Osteoblast (primary cell): ENCODE results near the gene ADGRD1. TPM values are rescaled to one million over a fixed set of nuclear protein-coding genes. Genes with fewer than 3 reads are reported as not detected.

ENCODE experiments used
- DNase-seq: peaks from one replicate; pipeline ENCODE4 v3.0.0; 2011; ENCODE audit warnings: low spot score, mixed read lengths; ENCODE audit not compliant: insufficient read length; ENCODE audit errors: missing footprints
- H2AFZ ChIP-seq: 2 replicates; pipeline ENCODE4 v1.6.0; 2011; ENCODE audit warnings: mild to moderate bottlenecking, low read length
- H3K27ac ChIP-seq: 2 replicates; pipeline ENCODE4 v1.5.1; 2011; ENCODE audit warnings: mild to moderate bottlenecking, low read depth, low read length, moderate library complexity
- H3K27me3 ChIP-seq: 2 replicates; pipeline ENCODE4 v1.6.0; 2012; ENCODE audit warnings: mild to moderate bottlenecking, control low read depth, inconsistent platforms, low read length, moderate library complexity; ENCODE audit not compliant: insufficient read depth
- H3K36me3 ChIP-seq: 2 replicates; pipeline ENCODE4 v1.5.1; 2011; ENCODE audit warnings: mild to moderate bottlenecking, low read length, control low read depth, moderate library complexity; ENCODE audit not compliant: insufficient read depth
- H3K4me1 ChIP-seq: 2 replicates; pipeline ENCODE4 v1.5.1; 2011; ENCODE audit warnings: mild to moderate bottlenecking, low read length, control low read depth, moderate library complexity; ENCODE audit not compliant: insufficient read depth
- H3K4me2 ChIP-seq: 2 replicates; pipeline ENCODE4 v1.6.0; 2011; ENCODE audit warnings: mild to moderate bottlenecking, low read length; ENCODE audit not compliant: insufficient read depth
- H3K4me3 ChIP-seq: fragments of 200-600 bp; sonication (generic); 3 replicates; pipeline ENCODE4 v1.5.1; 2012; ENCODE audit warnings: mild to moderate bottlenecking, low read length, inconsistent platforms; ENCODE audit not compliant: insufficient read depth
- H3K79me2 ChIP-seq: 2 replicates; pipeline ENCODE4 v1.6.0; 2012; ENCODE audit warnings: mild to moderate bottlenecking, low read length, control low read depth, inconsistent platforms; ENCODE audit not compliant: insufficient read depth
- H3K9me3 ChIP-seq: 2 replicates; pipeline ENCODE4 v1.5.1; 2011; ENCODE audit warnings: low read depth, low read length, control low read depth
- H4K20me1 ChIP-seq: 2 replicates; pipeline ENCODE4 v1.6.0; 2012; ENCODE audit warnings: mild to moderate bottlenecking, low read length, control low read depth; ENCODE audit not compliant: insufficient read depth
- total RNA-seq: library from RNA; depleted of rRNA; stranded (reverse); fragments of >200 nt; gene quantifications from 2 replicates; pipeline ENCODE4 v1.2.3, GENCODE V29; 2012
- TF ChIP-seq, protein P1 (sequence below): IDR thresholded peaks from 2 replicates; pipeline ENCODE4 v1.5.1; 2011; ENCODE audit warnings: mild to moderate bottlenecking, low read depth, low read length, moderate library complexity; ENCODE audit errors: extremely low read depth

Gene ADGRD1
- total RNA-seq, 1 donor = 0.72 TPM

- TF ChIP-seq, protein P1, sequence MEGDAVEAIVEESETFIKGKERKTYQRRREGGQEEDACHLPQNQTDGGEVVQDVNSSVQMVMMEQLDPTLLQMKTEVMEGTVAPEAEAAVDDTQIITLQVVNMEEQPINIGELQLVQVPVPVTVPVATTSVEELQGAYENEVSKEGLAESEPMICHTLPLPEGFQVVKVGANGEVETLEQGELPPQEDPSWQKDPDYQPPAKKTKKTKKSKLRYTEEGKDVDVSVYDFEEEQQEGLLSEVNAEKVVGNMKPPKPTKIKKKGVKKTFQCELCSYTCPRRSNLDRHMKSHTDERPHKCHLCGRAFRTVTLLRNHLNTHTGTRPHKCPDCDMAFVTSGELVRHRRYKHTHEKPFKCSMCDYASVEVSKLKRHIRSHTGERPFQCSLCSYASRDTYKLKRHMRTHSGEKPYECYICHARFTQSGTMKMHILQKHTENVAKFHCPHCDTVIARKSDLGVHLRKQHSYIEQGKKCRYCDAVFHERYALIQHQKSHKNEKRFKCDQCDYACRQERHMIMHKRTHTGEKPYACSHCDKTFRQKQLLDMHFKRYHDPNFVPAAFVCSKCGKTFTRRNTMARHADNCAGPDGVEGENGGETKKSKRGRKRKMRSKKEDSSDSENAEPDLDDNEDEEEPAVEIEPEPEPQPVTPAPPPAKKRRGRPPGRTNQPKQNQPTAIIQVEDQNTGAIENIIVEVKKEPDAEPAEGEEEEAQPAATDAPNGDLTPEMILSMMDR = no peak
- Histone ChIP-seq H2AFZ (no peak overlapping the region), H3K4me1 (no peaks in the 10 kb centered on the region), H3K79me2 (no peaks in the 10 kb centered on the region), H3K9me3 (no peaks in the 10 kb centered on the region), H4K20me1 (no peaks in the 10 kb centered on the region), H3K36me3 (no peaks in the 10 kb centered on the region), H3K4me2 (no peak overlapping the region), H3K27ac (no peak overlapping the region), H3K27me3 (no peaks in the 10 kb centered on the region), H3K4me3 (no peak overlapping the region)
- DNase-seq = peak; percentile 43
Measured at GRCh38 chr12:131084341-131085011, 130.8 kb downstream of the ADGRD1 start.

GRCh38 chr12:131085125-131085815 lies 131.6 kb downstream of the ADGRD1 start:
- Histone ChIP-seq H3K27ac (no peak overlapping the region), H3K79me2 (no peaks in the 10 kb centered on the region), H3K4me1 (no peaks in the 10 kb centered on the region), H3K27me3 (no peaks in the 10 kb centered on the region), H3K9me3 (no peaks in the 10 kb centered on the region), H3K4me3 (no peak overlapping the region), H3K4me2 (no peak overlapping the region), H2AFZ (no peak overlapping the region), H3K36me3 (no peaks in the 10 kb centered on the region), H4K20me1 (no peaks in the 10 kb centered on the region)
- peak; percentile 47 for DNase-seq
- TF ChIP-seq, protein P1 = no peak

DNA sequence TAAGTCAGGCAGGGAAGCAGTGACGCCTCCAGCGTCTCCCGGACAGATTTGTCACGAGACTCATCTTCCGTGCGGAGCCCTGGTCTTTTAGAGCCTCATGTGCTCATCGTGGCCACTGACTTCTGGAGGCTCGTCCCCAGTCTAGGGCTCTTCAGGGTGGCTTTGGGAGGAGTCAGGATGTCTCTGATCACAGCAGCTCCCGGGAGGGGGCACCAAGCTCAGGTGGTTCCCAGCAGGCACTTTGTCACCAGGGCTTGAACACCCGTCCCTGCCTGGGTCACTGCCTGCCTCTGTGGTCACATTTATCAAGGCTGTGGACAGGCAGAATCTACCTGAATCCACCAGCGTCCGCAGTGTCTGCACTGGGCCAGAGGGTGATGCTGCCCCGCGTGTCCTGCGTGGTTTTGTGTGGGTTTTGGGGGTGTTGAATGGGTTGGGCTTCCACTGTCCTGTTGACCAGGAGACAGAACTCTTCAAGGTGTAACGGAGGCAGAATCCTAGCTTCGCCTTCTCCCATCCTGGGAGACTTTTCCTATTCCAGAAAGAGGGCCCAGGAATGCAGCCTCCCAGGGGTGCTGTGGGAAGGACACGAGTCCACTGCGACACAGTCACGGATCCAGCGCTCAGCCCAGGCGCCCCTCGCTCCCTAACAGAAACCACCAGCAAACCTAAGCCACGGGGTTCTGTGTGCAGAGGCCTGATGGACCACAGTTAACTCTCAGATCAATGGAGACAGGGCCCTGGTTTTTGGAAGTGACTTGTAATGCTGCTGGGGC lies 132.3 kb downstream of the ADGRD1 start:
- no peak overlapping the region for H3K27ac ChIP-seq
- TF ChIP-seq, protein P1 = no peak
- H3K4me1 ChIP-seq = no peaks in the 10 kb centered on the region
- H3K4me3 ChIP-seq = no peak overlapping the region
- no peaks in the 10 kb centered on the region for H3K9me3 ChIP-seq
- no peaks in the 10 kb centered on the region for H3K27me3 ChIP-seq
- H3K4me2 ChIP-seq = no peak overlapping the region
- H2AFZ ChIP-seq = no peak overlapping the region
- no peaks in the 10 kb centered on the region for H4K20me1 ChIP-seq
- DNase-seq = peak; percentile 41
- H3K36me3 ChIP-seq = no peaks in the 10 kb centered on the region
- H3K79me2 ChIP-seq = no peaks in the 10 kb centered on the region
